ENCODE results near the gene FBXL22.
A peak's percentile ranks its signal among the peaks of the same experiment; 100 is the strongest.

Gene FBXL22

DNA sequence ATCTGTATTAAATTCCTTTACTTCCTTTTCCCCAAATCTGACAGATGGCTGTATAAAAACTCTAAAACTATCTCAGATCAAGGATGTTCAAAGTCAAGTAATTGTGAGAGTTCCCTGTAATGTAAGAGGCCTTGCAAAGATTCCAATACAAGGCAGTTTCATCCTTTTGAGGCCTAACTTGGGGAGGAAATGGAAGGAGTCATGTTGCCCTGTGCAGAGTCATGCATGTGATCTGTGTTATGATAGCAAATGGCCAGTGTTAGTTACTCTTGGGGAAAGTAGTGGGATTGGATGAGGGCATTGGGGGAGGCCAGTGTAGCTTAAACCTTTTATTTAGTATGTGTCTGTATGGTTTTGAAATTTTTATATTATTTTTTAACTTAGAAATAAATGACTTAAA is 23.7 kb upstream of the FBXL22 start:
- Histone ChIP-seq H2AFZ (ENCODE audit: low read depth, low read length) (no peak overlapping the region), H3K18ac (ENCODE audit: low read depth in 1 of 2, low read length in 2 of 2) (no peak overlapping the region), H3K9ac (ENCODE audit: low read length) (no peak overlapping the region), H3K14ac (ENCODE audit: low read length in 2 of 2) (no peak overlapping the region), H2BK15ac (ENCODE audit: low read depth, poor library complexity, severe bottlenecking) (no peak overlapping the region), H2BK120ac (ENCODE audit: low read depth, low read length) (no peak overlapping the region), H2BK5ac (ENCODE audit: low read depth, low read length, poor library complexity, severe bottlenecking) (no peak overlapping the region), H3K36me3 (ENCODE audit: control insufficient read depth in 1 of 2, insufficient read depth in 2 of 2, low read depth in 1 of 2, low read length in 2 of 2) (peaks cover 12 to 85% of the 10 kb centered on the region in 2 experiments), H2BK12ac (ENCODE audit: low read length in 2 of 2) (no peak overlapping the region), H3K79me1 (replicated peaks; ENCODE audit: low read length, poor library complexity, severe bottlenecking) (peaks cover 10% of the 10 kb centered on the region), H3K4me2 (ENCODE audit: low read length, poor library complexity, severe bottlenecking) (no peak overlapping the region), H3K27ac (ENCODE audit: low read length, poor library complexity, severe bottlenecking) (no peak overlapping the region), H3K27me3 (ENCODE audit: control insufficient read depth in 1 of 2, insufficient read depth in 1 of 2, low read length in 2 of 2) (no peaks in the 10 kb centered on the region), H3K4ac (ENCODE audit: low read depth in 1 of 2, low read length in 2 of 2) (no peak overlapping the region), H3K9me3 (ENCODE audit: control insufficient read depth, low read length) (no peaks in the 10 kb centered on the region), H3K4me1 (ENCODE audit: control insufficient read depth, insufficient read depth, low read depth, low read length) (no peaks in the 10 kb centered on the region), H3K4me3 (ENCODE audit: insufficient read depth in 1 of 2, low read depth in 1 of 2, low read length in 2 of 2) (no peak overlapping the region), H4K91ac (ENCODE audit: low read length) (no peak overlapping the region), H3K23ac (ENCODE audit: low read length in 2 of 2) (no peak overlapping the region), H2AK5ac (ENCODE audit: low read length, severe bottlenecking) (no peak overlapping the region), H4K8ac (ENCODE audit: low read length) (no peak overlapping the region)
- DNase-seq: no peak

DNA sequence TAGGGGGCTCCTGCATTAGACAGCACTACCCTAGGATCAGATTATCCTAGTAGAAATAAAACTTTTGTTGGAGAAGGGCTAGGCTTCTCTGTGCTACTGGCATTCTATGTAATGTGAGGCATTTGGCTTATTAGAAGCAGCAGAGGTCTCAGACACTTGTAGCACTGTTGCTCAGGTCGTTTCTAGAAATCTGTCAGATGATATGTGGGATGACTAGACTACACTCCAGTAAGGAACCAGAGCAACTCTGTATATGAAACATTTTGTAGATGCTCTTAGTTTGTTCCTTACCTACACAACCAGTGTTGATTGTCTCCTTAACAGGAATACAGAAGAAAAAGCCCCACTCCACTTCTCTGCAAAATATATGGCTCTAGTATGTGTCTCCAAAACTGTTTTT is 21.9 kb upstream of the FBXL22 start:
- H3K36me3 ChIP-seq (ENCODE audit: control insufficient read depth in 1 of 2, insufficient read depth in 2 of 2, low read depth in 1 of 2, low read length in 2 of 2): peaks cover 7 to 71% of the 10 kb centered on the region in 2 experiments
- H3K4me3 ChIP-seq (ENCODE audit: insufficient read depth in 1 of 2, low read depth in 1 of 2, low read length in 2 of 2): no peak overlapping the region
- H3K27ac ChIP-seq (ENCODE audit: low read length, poor library complexity, severe bottlenecking): no peak overlapping the region
- H2AFZ ChIP-seq (ENCODE audit: low read depth, low read length): no peak overlapping the region
- no peaks in the 10 kb centered on the region for H3K9me3 ChIP-seq (ENCODE audit: control insufficient read depth, low read length)
- H2BK120ac ChIP-seq (ENCODE audit: low read depth, low read length): no peak overlapping the region
- no peak overlapping the region for H4K91ac ChIP-seq (ENCODE audit: low read length)
- H3K4me2 ChIP-seq (ENCODE audit: low read length, poor library complexity, severe bottlenecking): no peak overlapping the region
- H3K18ac ChIP-seq (ENCODE audit: low read depth in 1 of 2, low read length in 2 of 2): no peak overlapping the region
- H3K27me3 ChIP-seq (ENCODE audit: control insufficient read depth in 1 of 2, insufficient read depth in 1 of 2, low read length in 2 of 2): no peaks in the 10 kb centered on the region
- H3K23ac ChIP-seq (ENCODE audit: low read length in 2 of 2): no peak overlapping the region
- H2BK5ac ChIP-seq (ENCODE audit: low read depth, low read length, poor library complexity, severe bottlenecking): no peak overlapping the region
- no peak overlapping the region for H2BK12ac ChIP-seq (ENCODE audit: low read length in 2 of 2)
- no peak overlapping the region for H3K14ac ChIP-seq (ENCODE audit: low read length in 2 of 2)
- peaks cover 5% of the 10 kb centered on the region for H3K79me1 ChIP-seq (replicated peaks; ENCODE audit: low read length, poor library complexity, severe bottlenecking)
- H2AK5ac ChIP-seq (ENCODE audit: low read length, severe bottlenecking): no peak overlapping the region
- no peak overlapping the region for H2BK15ac ChIP-seq (ENCODE audit: low read depth, poor library complexity, severe bottlenecking)
- H4K8ac ChIP-seq (ENCODE audit: low read length): no peak overlapping the region
- no peaks in the 10 kb centered on the region for H3K4me1 ChIP-seq (ENCODE audit: control insufficient read depth, insufficient read depth, low read depth, low read length)
- DNase-seq: no peak
- no peak overlapping the region for H3K9ac ChIP-seq (ENCODE audit: low read length)
- 100% methylated on average over 1 of the region's 1 CpG for WGBS
- H3K4ac ChIP-seq (ENCODE audit: low read depth in 1 of 2, low read length in 2 of 2): no peak overlapping the region

DNA sequence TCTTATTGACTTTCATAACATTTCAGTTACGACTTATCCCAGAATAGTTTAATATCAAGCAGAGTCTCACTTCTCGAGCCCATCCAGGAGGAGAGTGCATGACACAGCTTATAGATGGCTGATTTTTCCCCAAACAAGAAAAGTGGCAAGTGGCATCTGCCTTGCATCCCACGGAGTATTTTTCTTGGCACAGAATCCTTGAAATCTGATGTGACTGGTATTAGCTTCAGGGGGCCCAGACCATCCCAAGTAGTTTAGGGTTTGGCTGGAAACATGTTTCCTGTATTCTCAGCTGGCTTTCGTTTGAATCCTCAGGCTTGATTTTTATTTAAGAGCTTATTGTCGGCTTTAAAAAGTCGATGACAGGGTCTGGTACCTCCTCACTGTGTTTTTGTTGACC is 20.7 kb upstream of the FBXL22 start:
- no peak overlapping the region for H2AFZ ChIP-seq (ENCODE audit: low read depth, low read length)
- H3K4me1 ChIP-seq (ENCODE audit: control insufficient read depth, insufficient read depth, low read depth, low read length): peaks cover 2% of the 10 kb centered on the region
- no peak overlapping the region for H2BK120ac ChIP-seq (ENCODE audit: low read depth, low read length)
- no peaks in the 10 kb centered on the region for H3K27me3 ChIP-seq (ENCODE audit: control insufficient read depth in 1 of 2, insufficient read depth in 1 of 2, low read length in 2 of 2)
- no peak overlapping the region for H2BK15ac ChIP-seq (ENCODE audit: low read depth, poor library complexity, severe bottlenecking)
- peaks cover 10 to 66% of the 10 kb centered on the region in 2 experiments for H3K36me3 ChIP-seq (ENCODE audit: control insufficient read depth in 1 of 2, insufficient read depth in 2 of 2, low read depth in 1 of 2, low read length in 2 of 2)
- H3K27ac ChIP-seq (ENCODE audit: low read length, poor library complexity, severe bottlenecking): no peak overlapping the region
- H2BK12ac ChIP-seq (ENCODE audit: low read length in 2 of 2): no peak overlapping the region
- no peak overlapping the region for H3K9ac ChIP-seq (ENCODE audit: low read length)
- no peak overlapping the region for H3K4me3 ChIP-seq (ENCODE audit: insufficient read depth in 1 of 2, low read depth in 1 of 2, low read length in 2 of 2)
- no peak overlapping the region for H4K8ac ChIP-seq (ENCODE audit: low read length)
- no peak overlapping the region for H4K91ac ChIP-seq (ENCODE audit: low read length)
- no peak overlapping the region for H3K18ac ChIP-seq (ENCODE audit: low read depth in 1 of 2, low read length in 2 of 2)
- 91% methylated on average over 6 of the region's 6 CpGs for WGBS
- no peak overlapping the region for H3K4me2 ChIP-seq (ENCODE audit: low read length, poor library complexity, severe bottlenecking)
- H3K79me1 ChIP-seq (replicated peaks; ENCODE audit: low read length, poor library complexity, severe bottlenecking): peaks cover 5% of the 10 kb centered on the region
- H3K4ac ChIP-seq (ENCODE audit: low read depth in 1 of 2, low read length in 2 of 2): no peak overlapping the region
- H2AK5ac ChIP-seq (ENCODE audit: low read length, severe bottlenecking): no peak overlapping the region
- no peaks in the 10 kb centered on the region for H3K9me3 ChIP-seq (ENCODE audit: control insufficient read depth, low read length)
- no peak overlapping the region for H3K23ac ChIP-seq (ENCODE audit: low read length in 2 of 2)
- DNase-seq: no peak
- H2BK5ac ChIP-seq (ENCODE audit: low read depth, low read length, poor library complexity, severe bottlenecking): no peak overlapping the region
- no peak overlapping the region for H3K14ac ChIP-seq (ENCODE audit: low read length in 2 of 2)

DNA sequence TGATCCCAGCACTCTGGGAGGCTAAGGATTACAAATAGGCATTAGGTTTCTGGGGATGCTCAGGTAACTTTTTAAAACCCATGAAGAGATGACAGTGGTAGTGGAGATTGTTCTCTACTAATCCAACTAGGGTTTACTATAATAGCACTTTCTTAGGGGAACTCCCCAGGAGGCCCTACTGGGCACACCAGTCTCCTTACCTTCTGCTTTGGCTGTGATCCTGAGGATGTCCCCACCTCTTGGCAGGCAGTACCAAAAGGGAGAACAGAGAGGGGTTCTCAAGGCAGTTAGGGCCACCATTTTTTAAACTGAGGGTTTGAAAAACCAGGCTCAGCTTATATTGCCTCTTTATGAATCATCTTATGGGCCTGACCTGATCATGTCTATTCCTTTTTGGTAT is 15.0 kb upstream of the FBXL22 start:
- H3K36me3 ChIP-seq (ENCODE audit: control insufficient read depth in 1 of 2, insufficient read depth in 2 of 2, low read depth in 1 of 2, low read length in 2 of 2): peaks cover 12 to 50% of the 10 kb centered on the region in 2 experiments

More for the DNA sequence above, 15.0 kb upstream of the FBXL22 start:
- H3K79me1 ChIP-seq (replicated peaks; ENCODE audit: low read length, poor library complexity, severe bottlenecking): peaks cover 11% of the 10 kb centered on the region
- H2BK15ac ChIP-seq (ENCODE audit: low read depth, poor library complexity, severe bottlenecking): no peak overlapping the region
- no peak overlapping the region for H3K14ac ChIP-seq (ENCODE audit: low read length in 2 of 2)
- H2BK120ac ChIP-seq (ENCODE audit: low read depth, low read length): no peak overlapping the region
- H2AK5ac ChIP-seq (ENCODE audit: low read length, severe bottlenecking): peak overlapping the region; percentile 70
- H4K91ac ChIP-seq (ENCODE audit: low read length): no peak overlapping the region
- H2BK12ac ChIP-seq (ENCODE audit: low read length in 2 of 2): no peak overlapping the region
- H3K4me3 ChIP-seq (ENCODE audit: insufficient read depth in 1 of 2, low read depth in 1 of 2, low read length in 2 of 2): no peak overlapping the region
- H3K27me3 ChIP-seq (ENCODE audit: control insufficient read depth in 1 of 2, insufficient read depth in 1 of 2, low read length in 2 of 2): no peaks in the 10 kb centered on the region
- H2AFZ ChIP-seq (ENCODE audit: low read depth, low read length): no peak overlapping the region
- H3K23ac ChIP-seq (ENCODE audit: low read length in 2 of 2): no peak overlapping the region
- H3K18ac ChIP-seq (ENCODE audit: low read depth in 1 of 2, low read length in 2 of 2): no peak overlapping the region
- peaks cover 5% of the 10 kb centered on the region for H3K4me1 ChIP-seq (ENCODE audit: control insufficient read depth, insufficient read depth, low read depth, low read length)
- peaks cover 3% of the 10 kb centered on the region for H3K9me3 ChIP-seq (ENCODE audit: control insufficient read depth, low read length)
- no peak overlapping the region for H4K8ac ChIP-seq (ENCODE audit: low read length)
- DNase-seq: no peak
- H3K4me2 ChIP-seq (ENCODE audit: low read length, poor library complexity, severe bottlenecking): no peak overlapping the region
- H3K4ac ChIP-seq (ENCODE audit: low read depth in 1 of 2, low read length in 2 of 2): no peak overlapping the region
- H3K27ac ChIP-seq (ENCODE audit: low read length, poor library complexity, severe bottlenecking): no peak overlapping the region
- no peak overlapping the region for H2BK5ac ChIP-seq (ENCODE audit: low read depth, low read length, poor library complexity, severe bottlenecking)
- no peak overlapping the region for H3K9ac ChIP-seq (ENCODE audit: low read length)

All from mesenchymal stem cell (in vitro differentiated cells and primary cell).